DND-41 (cell line): ENCODE data around the gene CYFIP2.
A peak's percentile ranks its signal among the peaks of the same experiment; 100 is the strongest.

Experiments
- EZH2 ChIP-seq: IDR thresholded peaks from 3 replicates; pipeline ENCODE4 v1.6.1; 2012; ENCODE audit warnings: borderline replicate concordance, low read depth, mild to moderate bottlenecking, moderate library complexity, low read length, inconsistent platforms; ENCODE audit not compliant: severe bottlenecking
- TF ChIP-seq, protein P1 (sequence below): IDR thresholded peaks from 2 replicates; pipeline ENCODE4 v1.5.1; 2012; ENCODE audit warnings: borderline replicate concordance, low read length, moderate library complexity, mild to moderate bottlenecking; ENCODE audit not compliant: poor library complexity, severe bottlenecking; ENCODE audit errors: extremely low read depth

DNA sequence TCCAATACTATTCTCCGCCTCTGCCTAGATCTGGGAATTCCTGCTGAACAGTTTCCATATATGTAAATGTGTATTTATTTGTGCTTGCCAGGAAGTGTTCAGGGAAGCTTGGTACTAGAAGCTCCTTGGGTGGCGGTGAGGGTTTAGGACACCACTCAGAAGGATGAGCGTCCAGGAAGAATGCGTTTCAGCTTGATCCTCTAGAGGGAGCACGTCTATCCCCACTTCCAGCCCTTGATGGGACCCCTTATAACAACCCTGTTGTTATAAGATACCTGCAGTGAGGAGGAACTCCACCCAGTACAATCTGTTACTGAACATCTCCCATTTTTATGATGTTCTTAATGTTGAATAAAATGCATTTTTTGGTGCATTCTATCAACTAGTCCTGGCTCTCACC, 88.9 kb downstream of the CYFIP2 start:
- TF ChIP-seq, protein P1, sequence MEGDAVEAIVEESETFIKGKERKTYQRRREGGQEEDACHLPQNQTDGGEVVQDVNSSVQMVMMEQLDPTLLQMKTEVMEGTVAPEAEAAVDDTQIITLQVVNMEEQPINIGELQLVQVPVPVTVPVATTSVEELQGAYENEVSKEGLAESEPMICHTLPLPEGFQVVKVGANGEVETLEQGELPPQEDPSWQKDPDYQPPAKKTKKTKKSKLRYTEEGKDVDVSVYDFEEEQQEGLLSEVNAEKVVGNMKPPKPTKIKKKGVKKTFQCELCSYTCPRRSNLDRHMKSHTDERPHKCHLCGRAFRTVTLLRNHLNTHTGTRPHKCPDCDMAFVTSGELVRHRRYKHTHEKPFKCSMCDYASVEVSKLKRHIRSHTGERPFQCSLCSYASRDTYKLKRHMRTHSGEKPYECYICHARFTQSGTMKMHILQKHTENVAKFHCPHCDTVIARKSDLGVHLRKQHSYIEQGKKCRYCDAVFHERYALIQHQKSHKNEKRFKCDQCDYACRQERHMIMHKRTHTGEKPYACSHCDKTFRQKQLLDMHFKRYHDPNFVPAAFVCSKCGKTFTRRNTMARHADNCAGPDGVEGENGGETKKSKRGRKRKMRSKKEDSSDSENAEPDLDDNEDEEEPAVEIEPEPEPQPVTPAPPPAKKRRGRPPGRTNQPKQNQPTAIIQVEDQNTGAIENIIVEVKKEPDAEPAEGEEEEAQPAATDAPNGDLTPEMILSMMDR: peak; percentile 51
- no peak for TF ChIP-seq EZH2
